ENCODE results near the gene HEG1.

- no peak for TF ChIP-seq CTCF (IDR thresholded peaks at IDR 0.05)
- TF ChIP-seq POLR2A (IDR thresholded peaks at IDR 0.05) = no peak
These were observed 128.2 kb downstream of the HEG1 start for GRCh38 chr3:124927574-124928045.
